H1 (cell line): ENCODE measurements around the gene OTC. TPM values are rescaled to one million over a fixed set of nuclear protein-coding genes. Genes with fewer than 3 reads are reported as not detected.

Source experiments
- CTCF ChIA-PET: fragments of 300-600 bp; sonication (Branson Sonifier 250); formaldehyde crosslinking; loops from one replicate; lab custom pipeline; 2021; ENCODE audit not compliant: partially characterized antibody; lab: Charles Lee
- POLR2A ChIA-PET: fragments of 300-600 bp; sonication (Branson Sonifier 250); formaldehyde crosslinking; loops from one replicate; lab custom pipeline; 2021; ENCODE audit warnings: inconsistent platforms; ENCODE audit not compliant: partially characterized antibody; lab: Charles Lee
- DNase-seq, 2 experiments: peaks; one replicate each; pipeline versions ENCODE4 v3.0.0 to v3.0.0-alpha.2; 2010 to 2022; ENCODE audit warnings: low spot score in 2 of 2, low read depth in 1 of 2, mixed read lengths in 1 of 2
- FAIRE-seq: peaks from 2 replicates; lab custom pipeline; 2011; peaks lifted over from hg19 to GRCh38; lab: Jason Lieb, UNC
- H2AFZ ChIP-seq: 2 replicates; pipeline ENCODE4 v1.8.1; 2012; ENCODE audit warnings: low read length, inconsistent platforms
- H2AK5ac ChIP-seq: 2 replicates; pipeline ENCODE4 v1.6.1; 2013; ENCODE audit warnings: low read depth, low read length
- H2BK120ac ChIP-seq: replicated peaks from 2 replicates; pipeline ENCODE3; 2013; ENCODE audit warnings: low read depth, low read length, inconsistent platforms
- H2BK12ac ChIP-seq: 2 replicates; pipeline ENCODE4 v1.6.1; 2013; ENCODE audit warnings: low read depth, low read length
- H2BK15ac ChIP-seq: 2 replicates; pipeline ENCODE4 v1.6.1; 2013; ENCODE audit warnings: low read length
- H2BK20ac ChIP-seq: 2 replicates; pipeline ENCODE4 v1.6.1; 2013; ENCODE audit warnings: low read length
- H2BK5ac ChIP-seq: 2 replicates; pipeline ENCODE4 v1.6.1; 2013; ENCODE audit warnings: low read depth, low read length
- H3K14ac ChIP-seq: 2 replicates; pipeline ENCODE4 v1.6.1; 2013; ENCODE audit warnings: inconsistent platforms; ENCODE audit not compliant: insufficient read length
- H3K18ac ChIP-seq: 2 replicates; pipeline ENCODE4 v1.6.1; 2013; ENCODE audit warnings: low read length; ENCODE audit errors: extremely low read depth
- H3K23ac ChIP-seq: 2 replicates; pipeline ENCODE4 v1.6.1; 2013; ENCODE audit warnings: inconsistent platforms; ENCODE audit not compliant: insufficient read length
- H3K23me2 ChIP-seq: 2 replicates; pipeline ENCODE4 v1.6.1; 2013; ENCODE audit warnings: low read depth, low read length
- H3K27ac ChIP-seq: 2 replicates; pipeline ENCODE4 v1.6.1; 2011; ENCODE audit warnings: low read depth, low read length, inconsistent platforms
- H3K27me3 ChIP-seq, 4 experiments: replicated peaks in 1 of 4; 1 replicate in 1 of 4; 2 replicates in 3 of 4; pipeline versions ENCODE4 v1.6.1 to v1.8.1; 2011 to 2013; ENCODE audit warnings: low read length in 3 of 4, mild to moderate bottlenecking in 3 of 4, inconsistent platforms in 2 of 4, mixed read lengths in 2 of 4, moderate library complexity in 1 of 4; ENCODE audit not compliant: control insufficient read depth in 3 of 4, insufficient read depth in 3 of 4; ENCODE audit errors: extremely low read depth in 1 of 4
- H3K36me3 ChIP-seq, 4 experiments: 2 replicates each; pipeline versions ENCODE4 v1.6.1 to v1.8.1; 2011 to 2013; ENCODE audit warnings: mild to moderate bottlenecking in 4 of 4, low read length in 3 of 4, moderate library complexity in 2 of 4, control low read depth in 1 of 4, inconsistent platforms in 1 of 4; ENCODE audit not compliant: insufficient read depth in 4 of 4, control insufficient read depth in 2 of 4
- H3K4ac ChIP-seq: replicated peaks from 2 replicates; pipeline ENCODE3; 2013; ENCODE audit warnings: low read length, low read depth, mixed read lengths, inconsistent platforms; ENCODE audit not compliant: insufficient read length
- H3K4me1 ChIP-seq, 4 experiments: replicated peaks in 1 of 4; 1 replicate in 1 of 4; 2 replicates in 3 of 4; pipeline versions ENCODE4 v1.6.1 to v1.8.1; 2011 to 2013; ENCODE audit warnings: low read length in 3 of 4, inconsistent platforms in 2 of 4, mixed read lengths in 1 of 4; ENCODE audit not compliant: insufficient read depth in 4 of 4, control insufficient read depth in 3 of 4
- H3K4me2 ChIP-seq, 2 experiments: 2 replicates each; pipeline versions ENCODE4 v1.6.1 to v1.8.1; 2011 to 2013; ENCODE audit warnings: low read depth in 2 of 2, low read length in 2 of 2, control low read depth in 1 of 2, inconsistent platforms in 1 of 2, mild to moderate bottlenecking in 1 of 2; ENCODE audit not compliant: insufficient read depth in 1 of 2
- H3K4me3 ChIP-seq, 4 experiments: fragments of 200-600, 300-600 bp in 1 of 4; sonication (generic), shearing (Covaris generic), sonication (Bioruptor Twin) in 1 of 4; 2 replicates each; pipeline versions ENCODE4 v1.5.1 to v1.8.1; 2011 to 2016; ENCODE audit warnings: low read length in 4 of 4, low read depth in 3 of 4, control low read depth in 2 of 4, inconsistent platforms in 2 of 4, mild to moderate bottlenecking in 2 of 4, mixed read lengths in 1 of 4, moderate library complexity in 1 of 4; ENCODE audit not compliant: insufficient read depth in 2 of 4; ENCODE audit errors: extremely low read depth in 1 of 4
- H3K56ac ChIP-seq: replicated peaks from 2 replicates; pipeline ENCODE3; 2013; ENCODE audit warnings: low read depth, mild to moderate bottlenecking, mixed read lengths, low read length, inconsistent platforms; ENCODE audit not compliant: insufficient read length
- H3K79me1 ChIP-seq: 2 replicates; pipeline ENCODE4 v1.6.1; 2013; ENCODE audit warnings: low read depth, low read length, control low read depth
- H3K79me2 ChIP-seq, 2 experiments: 2 replicates each; pipeline versions ENCODE4 v1.6.1 to v1.8.1; 2012 to 2013; ENCODE audit warnings: low read length in 2 of 2, mild to moderate bottlenecking in 2 of 2, inconsistent platforms in 1 of 2; ENCODE audit not compliant: insufficient read depth in 2 of 2, control insufficient read depth in 1 of 2
- H3K9ac ChIP-seq, 4 experiments: replicated peaks in 1 of 4; 1 replicate in 1 of 4; 2 replicates in 3 of 4; pipeline versions ENCODE4 v1.6.1 to v1.8.1; 2011 to 2013; ENCODE audit warnings: low read depth in 3 of 4, low read length in 3 of 4, control low read depth in 2 of 4, mild to moderate bottlenecking in 2 of 4, moderate library complexity in 2 of 4, inconsistent platforms in 1 of 4; ENCODE audit errors: extremely low read depth in 1 of 4
- H3K9me3 ChIP-seq, 2 experiments: 2 replicates each; pipeline versions ENCODE4 v1.6.1 to v1.8.1; 2012 to 2013; ENCODE audit warnings: mild to moderate bottlenecking in 2 of 2, moderate library complexity in 2 of 2, control low read depth in 1 of 2, inconsistent platforms in 1 of 2, low read depth in 1 of 2, low read length in 1 of 2, mixed read lengths in 1 of 2; ENCODE audit not compliant: insufficient read depth in 2 of 2
- H4K20me1 ChIP-seq, 2 experiments: replicated peaks in 1 of 2; 2 replicates each; pipeline versions ENCODE3 to v1.8.1; 2011 to 2013; ENCODE audit warnings: inconsistent platforms in 2 of 2, low read length in 2 of 2, mild to moderate bottlenecking in 1 of 2; ENCODE audit not compliant: insufficient read depth in 2 of 2, control insufficient read depth in 1 of 2
- H4K5ac ChIP-seq: 2 replicates; pipeline ENCODE4 v1.6.1; 2013; ENCODE audit warnings: low read length, low read depth, mixed read lengths, inconsistent platforms; ENCODE audit not compliant: insufficient read length
- H4K8ac ChIP-seq: 2 replicates; pipeline ENCODE4 v1.8.0; 2013; ENCODE audit warnings: mild to moderate bottlenecking, moderate library complexity, low read length, inconsistent platforms; ENCODE audit not compliant: insufficient read depth; ENCODE audit errors: extremely low read depth
- H4K91ac ChIP-seq: replicated peaks from 2 replicates; pipeline ENCODE3; 2013; ENCODE audit warnings: low read length, mixed read lengths, inconsistent platforms; ENCODE audit not compliant: insufficient read length
- ASH2L ChIP-seq: fragments of 200-600, 300-600 bp; sonication (generic); IDR thresholded peaks from one replicate; pipeline ENCODE4 v1.7.1; 2017; ENCODE audit warnings: low read length
- CBX8 ChIP-seq: fragments of 300-800, 300-1000 bp; sonication (generic); IDR thresholded peaks from 2 replicates; pipeline ENCODE4 v1.7.1; 2016; ENCODE audit warnings: low read depth, low read length, borderline replicate concordance
- CTCF ChIP-seq, 3 experiments: IDR thresholded peaks; 1 replicate in 2 of 3; 2 replicates in 1 of 3; pipeline versions ENCODE4 v1.5.1 to v1.6.1; 2011; ENCODE audit warnings: low read length in 3 of 3, mild to moderate bottlenecking in 3 of 3, inconsistent platforms in 2 of 3, low read depth in 1 of 3, moderate library complexity in 1 of 3; ENCODE audit not compliant: insufficient read depth in 1 of 3; ENCODE audit errors: control extremely low read depth in 1 of 3
- KDM1A ChIP-seq: fragments of 200-600, 300-600 bp; sonication (generic); IDR thresholded peaks from 2 replicates; pipeline ENCODE4 v1.7.1; 2016; ENCODE audit warnings: mild to moderate bottlenecking, low read length, borderline replicate concordance
- RAD21 ChIP-seq, 2 experiments: IDR thresholded peaks in 1 of 2; conservative IDR thresholded peaks in 1 of 2; 2 replicates each; pipeline ENCODE4 v1.6.1; 2011; ENCODE audit warnings: low read depth in 2 of 2, low read length in 2 of 2, improper control_type of control experiment in 1 of 2, inconsistent platforms in 1 of 2, mild to moderate bottlenecking in 1 of 2, moderate library complexity in 1 of 2
- RFX5 ChIP-seq: IDR thresholded peaks from 2 replicates; pipeline ENCODE4 v1.6.1; 2011; ENCODE audit warnings: low read depth, low read length, improper control_type of control experiment, borderline replicate concordance
- SP4 ChIP-seq: IDR thresholded peaks from 2 replicates; pipeline ENCODE4 v1.6.1; 2012; ENCODE audit warnings: low read length, inconsistent platforms
- SUZ12 ChIP-seq: fragments of 200-600 bp; sonication (generic); IDR thresholded peaks from 2 replicates; pipeline ENCODE4 v1.6.1; 2012; ENCODE audit warnings: mild to moderate bottlenecking, inconsistent platforms, low read length, moderate library complexity, mixed read lengths
- TCF12 ChIP-seq: IDR thresholded peaks from 2 replicates; pipeline ENCODE4 v1.6.1; 2011; ENCODE audit warnings: low read depth, mild to moderate bottlenecking, low read length
- TEAD4 ChIP-seq: IDR thresholded peaks from 2 replicates; pipeline ENCODE4 v1.6.1; 2012; ENCODE audit warnings: low read depth, low read length, inconsistent platforms, mixed read lengths
- WGBS, 2 experiments: shearing (Covaris generic) in 1 of 2; methylation state at CpG; one replicate each; pipeline versions ENCODE4 v1.1.6 to v1.1.7; 2013 to 2015; ENCODE audit warnings: low lambda C conversion rate in 2 of 2, mixed read lengths in 2 of 2, inconsistent platforms in 1 of 2, low coverage in 1 of 2, missing lambda C conversion rate in 1 of 2; ENCODE audit not compliant: insufficient replicate concordance in 2 of 2, insufficient coverage in 1 of 2, insufficient read length in 1 of 2; ENCODE audit errors: extremely low coverage in 1 of 2, missing lambda C conversion rate in 1 of 2; 5-methylcytosine and 5-hydroxymethylcytosine counted together
- polyA plus RNA-seq, 7 experiments: library from polyadenylated mRNA; depleted of rRNA in 3 of 7; stranded (reverse) in 5 of 7; unstranded in 2 of 7; fragments of >200 nt in 5 of 7; fragments of 200-250 nt in 2 of 7; gene quantifications; 1 replicate in 5 of 7; 2 replicates in 1 of 7; 4 replicates in 1 of 7; pipeline versions ENCODE4 v1.2.1 to v1.2.3, GENCODE V29; 2011 to 2013; ENCODE audit warnings: missing spikeins in 2 of 7, mixed read lengths in 2 of 7
- total RNA-seq: library from RNA; stranded (reverse); fragmentation: NEBNext Ultra II Directional; extraction: Animal tissue kit (Norgen Biotek cat#: 25700); gene quantifications from 2 replicates; pipeline ENCODE4 v1.2.1, GENCODE V29; 2021
- TF ChIP-seq, protein P1 (sequence below): IDR thresholded peaks from 2 replicates; pipeline ENCODE4 v1.6.1; 2011; ENCODE audit warnings: low read length, improper control_type of control experiment

OTC gene
- total and polyA plus RNA-seq, 2 of the 8 experiments (the other 6 are each of a cell fraction or from before 2014, with no cell fraction given): not detected

DNA sequence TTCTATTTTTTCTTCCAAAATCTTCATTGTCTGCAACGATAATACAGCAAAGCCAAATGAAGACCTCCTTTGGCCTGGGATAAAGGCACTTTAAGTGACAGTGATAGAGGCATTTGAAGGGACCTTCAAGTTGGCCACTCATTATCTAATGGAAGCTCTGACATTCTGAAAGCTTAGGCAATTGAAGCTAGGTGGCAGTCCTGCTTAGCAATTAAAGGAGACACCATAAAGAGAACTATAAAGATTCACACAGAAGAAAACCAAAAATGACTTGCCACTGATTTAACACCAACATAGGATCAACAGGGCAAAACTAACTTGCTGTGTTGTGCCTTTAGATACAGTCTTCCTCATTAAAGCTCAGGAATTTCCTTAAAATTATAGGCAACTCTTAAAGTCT, 105.7 kb downstream of the OTC start:
- WGBS, 2 experiments: 94% methylated on average over 1 of the region's 1 CpG; no CpG with 5 or more reads in 1 of the 2 experiments
- peak in 2 of 3 experiments; percentile 4 to 17; a peak in 2 of 4 replicates for TF ChIP-seq CTCF (IDR thresholded peaks at IDR 0.05; ENCODE audit: control extremely low read depth in 1 of 3, insufficient read depth in 1 of 3, low read depth in 1 of 3, low read length in 3 of 3)
- no peak for TF ChIP-seq TEAD4
- no peak for TF ChIP-seq SUZ12
- TF ChIP-seq ASH2L: no peak
- TF ChIP-seq KDM1A: no peak
- peak; percentile 35 to 43 for TF ChIP-seq RAD21 (IDR thresholded peaks at IDR 0.05 in 1 of 2, conservative IDR thresholded peaks at IDR 0.05 in 1 of 2; ENCODE audit: low read depth in 2 of 2, low read length in 2 of 2)
- TF ChIP-seq RFX5: no peak
- TF ChIP-seq TCF12: no peak
- no peak for TF ChIP-seq CBX8
- TF ChIP-seq SP4: no peak
- TF ChIP-seq, protein P1, sequence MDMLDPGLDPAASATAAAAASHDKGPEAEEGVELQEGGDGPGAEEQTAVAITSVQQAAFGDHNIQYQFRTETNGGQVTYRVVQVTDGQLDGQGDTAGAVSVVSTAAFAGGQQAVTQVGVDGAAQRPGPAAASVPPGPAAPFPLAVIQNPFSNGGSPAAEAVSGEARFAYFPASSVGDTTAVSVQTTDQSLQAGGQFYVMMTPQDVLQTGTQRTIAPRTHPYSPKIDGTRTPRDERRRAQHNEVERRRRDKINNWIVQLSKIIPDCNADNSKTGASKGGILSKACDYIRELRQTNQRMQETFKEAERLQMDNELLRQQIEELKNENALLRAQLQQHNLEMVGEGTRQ: no peak

More for the DNA sequence above, 105.7 kb downstream of the OTC start:
- Histone ChIP-seq H3K56ac (no peak overlapping the region), H3K4me3 (no peak overlapping the region), H2BK120ac (no peak overlapping the region), H2BK12ac (no peak overlapping the region), H2AFZ (no peak overlapping the region), H3K27me3 (no peaks in the 10 kb centered on the region), H3K18ac (no peak overlapping the region), H3K14ac (no peak overlapping the region), H2BK15ac (no peak overlapping the region), H2AK5ac (no peak overlapping the region), H3K79me1 (no peaks in the 10 kb centered on the region), H3K36me3 (no peaks in the 10 kb centered on the region), H3K4me2 (no peak overlapping the region), H2BK5ac (no peak overlapping the region), H4K20me1 (no peaks in the 10 kb centered on the region), H4K5ac (no peak overlapping the region), H4K8ac (no peak overlapping the region), H3K23me2 (no peaks in the 10 kb centered on the region), H2BK20ac (no peak overlapping the region), H3K27ac (no peak overlapping the region), H3K79me2 (no peaks in the 10 kb centered on the region), H3K4me1 (no peaks in the 10 kb centered on the region), H3K23ac (no peak overlapping the region), H3K9ac (no peak overlapping the region), H4K91ac (no peak overlapping the region), H3K9me3 (no peaks in the 10 kb centered on the region), H3K4ac (no peak overlapping the region)
- ChIA-PET CTCF (interaction anchor here (0.7 kb wide), 2 partner anchors 10 to 99 kb away, joined by 3 to 4 read pairs; no protein-coding TSS in a partner anchor), POLR2A (no interaction called here)
- DNase-seq: no peak
- no peak for FAIRE-seq
